HG03045 (cell line): ENCODE measurements around the gene ACSM4.
"Not testable (repeated sequence)": the region's sequence is repeated elsewhere in the genome, so short reads cannot be mapped to it uniquely, and the experiment has no call there.

Experiments
- ATAC-seq: cut with Tn5 transposase; IDR thresholded peaks from one replicate; pipeline ENCODE4 v1.9.1; 2021; ENCODE audit warnings: mild to moderate bottlenecking, moderate library complexity; ENCODE audit not compliant: unreplicated experiment

The ACSM4 gene

DNA sequence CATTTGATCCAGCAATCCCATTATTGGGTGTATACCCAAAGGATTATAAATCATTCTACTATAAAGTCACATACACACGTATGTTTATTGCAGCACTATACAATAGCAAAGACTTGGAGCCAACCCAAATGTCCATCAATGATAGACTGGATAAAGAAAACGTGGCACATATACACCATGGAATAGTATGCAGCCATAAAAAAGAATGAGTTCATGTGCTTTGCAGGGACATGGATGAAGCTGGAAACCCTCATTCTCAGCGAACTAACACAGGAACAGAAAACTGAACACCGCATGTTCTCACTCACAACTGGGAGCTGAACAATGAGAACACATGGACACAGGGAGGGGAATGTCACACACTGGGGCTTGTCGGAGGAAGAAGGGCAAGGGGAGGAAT, 33.9 kb downstream of the ACSM4 start:
- not testable (repeated sequence) for ATAC-seq

GRCh38 chr12:7339675-7340074, 35.8 kb downstream of the ACSM4 start:
- ATAC-seq = no peak

- ATAC-seq = no peak
These were observed 41.1 kb downstream of the ACSM4 start for GRCh38 chr12:7344833-7345606.

DNA sequence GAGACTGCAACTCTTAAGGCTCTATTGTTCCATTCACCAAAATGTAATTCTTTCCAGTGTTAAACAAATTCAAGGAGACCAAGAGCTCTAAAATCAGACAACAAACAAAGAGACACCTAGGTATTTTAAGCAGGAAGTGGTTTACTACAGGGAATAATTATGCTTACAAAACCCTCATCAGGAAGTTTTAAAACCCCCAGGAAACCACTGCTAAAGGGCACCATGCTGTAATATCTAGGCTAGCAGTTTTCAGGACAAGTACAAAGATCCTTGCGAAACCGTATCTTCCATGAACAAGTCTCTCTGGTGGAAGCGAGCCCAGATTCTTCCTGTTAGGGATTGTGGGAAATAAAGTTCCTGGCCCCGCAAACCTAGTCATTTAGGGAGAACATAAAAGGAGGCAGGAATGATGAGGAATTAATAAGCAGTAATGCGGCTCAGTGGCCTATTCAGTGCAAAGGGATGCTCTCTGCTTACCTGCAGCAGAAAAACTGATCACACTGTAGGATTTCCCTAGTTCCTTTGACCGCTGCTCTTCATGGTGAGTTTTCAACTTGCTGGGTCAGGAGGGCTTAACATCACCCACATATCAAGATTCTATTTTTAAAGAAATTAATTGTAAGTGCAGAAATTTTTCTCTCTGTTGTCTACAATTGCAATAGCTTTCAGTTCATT, 42.8 kb downstream of the ACSM4 start:
- ATAC-seq = no peak

DNA sequence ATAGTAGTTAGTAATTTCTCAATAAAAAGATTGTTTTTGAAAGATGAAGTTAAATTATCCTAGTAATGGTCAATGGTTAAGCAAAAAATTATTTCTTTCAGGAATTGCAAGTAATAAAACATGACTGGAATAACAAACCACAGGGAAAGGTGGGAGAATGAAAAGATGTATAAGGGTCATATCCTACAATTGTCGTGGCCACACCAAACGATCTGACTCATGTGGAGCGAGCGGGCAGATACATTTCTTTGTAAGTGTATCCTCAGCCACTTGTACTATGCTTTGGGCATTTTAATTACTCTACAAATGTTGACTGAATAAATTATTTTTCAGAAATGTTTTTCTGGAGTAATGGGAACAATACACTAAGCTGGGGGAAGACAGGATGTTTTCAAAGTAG, 45.5 kb downstream of the ACSM4 start:
- ATAC-seq = no peak

GRCh38 chr12:7351177-7351576, 47.3 kb downstream of the ACSM4 start:
- no peak for ATAC-seq

- no peak for ATAC-seq
These were observed 48.8 kb downstream of the ACSM4 start for GRCh38 chr12:7352661-7353060.

DNA sequence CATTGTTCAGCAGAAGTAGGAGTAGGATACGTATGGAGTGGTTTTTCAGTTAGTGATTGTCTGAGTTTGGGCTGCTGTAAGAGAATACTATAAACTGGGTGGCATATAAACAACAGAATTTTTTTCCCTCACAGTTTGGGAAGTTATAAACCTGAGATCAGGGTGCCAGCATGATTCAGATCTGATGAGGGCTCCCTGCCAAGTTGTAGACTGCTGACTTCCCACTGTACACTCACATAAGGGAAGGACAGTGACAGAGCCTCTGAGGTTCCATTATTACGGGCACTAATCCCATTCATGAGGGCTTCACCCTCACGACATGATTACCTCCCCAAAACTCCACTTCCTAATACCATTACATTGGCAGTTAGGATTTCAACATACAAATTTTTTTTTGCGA, 50.7 kb downstream of the ACSM4 start:
- no peak for ATAC-seq

GRCh38 chr12:7361265-7361664, 57.4 kb downstream of the ACSM4 start:
- no peak for ATAC-seq

GRCh38 chr12:7362734-7363133, 58.9 kb downstream of the ACSM4 start:
- ATAC-seq = no peak

DNA sequence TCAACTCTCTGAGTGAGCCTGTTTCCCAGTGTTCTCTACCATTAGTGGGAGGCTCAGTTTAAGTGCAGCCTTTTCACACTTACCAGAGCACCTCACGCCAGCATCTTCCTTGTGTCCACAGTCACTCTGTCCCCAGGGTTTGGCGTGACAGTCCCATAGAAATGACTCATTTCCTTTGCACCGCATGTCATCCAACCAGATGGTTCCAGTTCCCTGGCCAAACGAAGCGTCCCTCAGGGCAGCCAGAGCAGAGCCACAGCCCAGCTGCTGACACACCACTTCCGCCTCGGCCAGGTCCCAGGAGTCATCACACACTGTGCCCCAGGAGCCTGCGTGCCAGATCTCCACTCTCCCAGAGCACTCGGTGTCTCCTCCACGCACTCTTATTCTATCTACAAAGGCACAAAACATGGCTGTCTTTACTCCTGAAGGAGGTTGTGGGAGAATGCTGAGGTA, 65.4 kb downstream of the ACSM4 start:
- peak; percentile 49 for ATAC-seq

DNA sequence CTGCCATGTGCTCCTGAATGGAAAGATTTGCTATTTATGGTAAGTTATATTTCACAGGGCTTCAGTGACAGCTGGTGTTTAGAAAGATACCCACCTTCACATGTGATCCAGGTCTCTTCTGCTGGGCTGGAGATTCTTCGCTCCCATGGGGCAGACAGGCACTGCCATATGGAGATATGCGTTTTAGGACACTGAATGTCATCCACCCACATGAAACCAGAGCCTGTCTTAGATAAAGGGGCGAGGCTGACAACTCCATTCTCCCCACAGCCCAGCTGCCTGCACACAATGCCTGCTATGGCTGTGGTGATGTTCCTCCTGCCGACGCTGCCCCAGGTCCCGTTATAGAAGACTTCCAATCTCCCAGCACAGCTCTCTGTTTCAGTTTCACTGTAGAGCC, 69.4 kb downstream of the ACSM4 start:
- no peak for ATAC-seq

GRCh38 chr12:7374423-7375144, 70.7 kb downstream of the ACSM4 start:
- ATAC-seq = no peak

DNA sequence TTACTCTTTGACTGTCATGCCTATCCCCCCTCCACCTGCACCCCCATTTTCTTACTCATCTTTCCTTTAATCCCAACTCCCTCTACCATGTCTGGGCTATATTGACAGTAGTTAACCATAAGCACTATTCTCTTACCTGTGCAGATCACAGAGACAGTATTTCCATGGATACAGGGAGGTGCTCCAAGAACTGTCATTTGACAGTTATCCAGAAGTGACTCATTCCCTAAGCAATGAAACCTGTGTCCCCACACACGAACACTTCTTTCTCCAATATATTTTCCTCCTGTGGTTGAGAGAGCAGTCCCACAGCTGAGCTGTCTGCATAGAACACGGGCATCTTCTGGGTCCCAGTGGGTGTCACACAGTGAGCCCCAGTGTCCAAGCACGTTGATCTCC, 71.3 kb downstream of the ACSM4 start:
- ATAC-seq = no peak

- no peak for ATAC-seq
These were observed 72.3 kb downstream of the ACSM4 start for GRCh38 chr12:7376196-7376595.
